Activated naive CD4-positive, alpha-beta T cell treated with anti-CD3 and anti-CD28 coated beads, Interleukin-2, amount 50 U/mL, for 24 hours (primary cell): ENCODE data around the gene CSTA.

Experiments used
- H3K27ac Mint-ChIP-seq: one replicate; pipeline ENCODE4 v1.8.0; 2021; ENCODE audit warnings: mild to moderate bottlenecking, mixed read lengths
- H3K27me3 Mint-ChIP-seq: one replicate; pipeline ENCODE4 v1.8.0; 2021; ENCODE audit warnings: mixed read lengths
- H3K36me3 Mint-ChIP-seq: one replicate; pipeline ENCODE4 v1.8.0; 2021; ENCODE audit warnings: mixed read lengths
- H3K4me1 Mint-ChIP-seq: one replicate; pipeline ENCODE4 v1.8.0; 2021; ENCODE audit warnings: mixed read lengths
- H3K4me3 Mint-ChIP-seq: one replicate; pipeline ENCODE4 v1.8.0; 2021; ENCODE audit warnings: mild to moderate bottlenecking, mixed read lengths
- H3K9me3 Mint-ChIP-seq: one replicate; pipeline ENCODE4 v1.8.0; 2021; ENCODE audit warnings: mixed read lengths

CSTA gene

GRCh38 chr3:122387709-122388108 lies 62.7 kb downstream of the CSTA start:
- Mint-ChIP-seq H3K4me1 (peaks cover 52% of the 10 kb centered on the region), H3K27ac (peak overlapping the region; percentile 42), H3K4me3 (no peak overlapping the region), H3K9me3 (no peaks in the 10 kb centered on the region), H3K27me3 (no peaks in the 10 kb centered on the region), H3K36me3 (peaks cover 5% of the 10 kb centered on the region)

GRCh38 chr3:122389197-122389596 lies 64.1 kb downstream of the CSTA start:
- H3K27me3 Mint-ChIP-seq = no peaks in the 10 kb centered on the region
- peak overlapping the region; percentile 23 for H3K27ac Mint-ChIP-seq
- peaks cover 52% of the 10 kb centered on the region for H3K4me1 Mint-ChIP-seq
- peaks cover 8% of the 10 kb centered on the region for H3K36me3 Mint-ChIP-seq
- no peak overlapping the region for H3K4me3 Mint-ChIP-seq
- H3K9me3 Mint-ChIP-seq = no peaks in the 10 kb centered on the region

DNA sequence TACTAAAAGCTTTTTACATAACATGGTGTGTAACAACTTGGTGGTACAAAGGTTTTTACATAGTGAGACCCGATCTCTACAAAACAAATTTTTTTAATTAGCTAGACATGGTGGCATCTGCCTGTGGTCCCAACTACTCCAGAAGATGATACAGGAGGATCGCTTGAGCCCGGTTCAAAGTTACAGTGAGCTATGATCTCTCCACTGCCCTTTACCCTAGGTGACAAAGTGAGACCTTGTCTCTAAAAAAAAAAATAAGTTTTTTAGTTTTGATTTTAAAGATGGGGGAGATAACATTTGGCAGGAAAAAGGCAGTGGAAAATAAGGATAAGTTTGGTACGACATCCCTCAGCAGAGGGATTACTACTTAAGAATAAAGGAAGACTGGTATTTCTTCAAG lies 64.8 kb downstream of the CSTA start:
- Mint-ChIP-seq H3K27me3 (no peaks in the 10 kb centered on the region), H3K4me3 (no peak overlapping the region), H3K27ac (no peak overlapping the region), H3K4me1 (peaks cover 47% of the 10 kb centered on the region), H3K36me3 (peaks cover 8% of the 10 kb centered on the region), H3K9me3 (no peaks in the 10 kb centered on the region)

- peaks cover 8% of the 10 kb centered on the region for H3K36me3 Mint-ChIP-seq
- peaks cover 48% of the 10 kb centered on the region for H3K4me1 Mint-ChIP-seq
- no peak overlapping the region for H3K27ac Mint-ChIP-seq
- no peaks in the 10 kb centered on the region for H3K27me3 Mint-ChIP-seq
- H3K4me3 Mint-ChIP-seq = no peak overlapping the region
- no peaks in the 10 kb centered on the region for H3K9me3 Mint-ChIP-seq
Measured at GRCh38 chr3:122390665-122391064, 65.6 kb downstream of the CSTA start.
